HG03095 (cell line): ENCODE data around the gene IGFL4.

Experiments
- ATAC-seq: cut with Tn5 transposase; IDR thresholded peaks from one replicate; pipeline ENCODE4 v1.9.1; 2021; ENCODE audit warnings: moderate library complexity; ENCODE audit not compliant: unreplicated experiment

Gene IGFL4

GRCh38 chr19:45995715-45996385 lies 45.0 kb downstream of the IGFL4 start:
- ATAC-seq: no peak

- ATAC-seq: peak; percentile 90
Measured at GRCh38 chr19:45994998-45995714, 45.6 kb downstream of the IGFL4 start, which contains the start of gene CCDC61. Gene CCDC61, plus strand, starts transcription at chr19:45995467. Its CDS starts 7,552 bp downstream, at chr19:46003019.

- ATAC-seq: no peak
Measured at GRCh38 chr19:45994456-45994997, 46.3 kb downstream of the IGFL4 start.

GRCh38 chr19:45990113-45990728 lies 50.6 kb downstream of the IGFL4 start:
- no peak for ATAC-seq
